Panc1 (cell line): ENCODE data around the gene FIBP. TPM values are rescaled to one million over a fixed set of nuclear protein-coding genes. Genes with fewer than 3 reads are reported as not detected.

Source experiments
- ATAC-seq: fragments of 200-7000 bp; cut with Tn5 transposase; 2 replicates; pipeline ENCODE4 v1.9.1; 2020; ENCODE audit warnings: mild to moderate bottlenecking, moderate library complexity
- BruUV-seq: library from RNA; stranded (reverse); fragments of 400-500 nt; replicated peaks from 2 replicates; lab custom pipeline; 2021; lab: Mats Ljungman, UMichigan
- CTCF ChIA-PET: fragments of 300-600 bp; sonication (Branson Sonifier 250); formaldehyde crosslinking; loops from one replicate; lab custom pipeline; 2022; ENCODE audit warnings: antibody characterized with exemption; lab: Charles Lee
- POLR2A ChIA-PET: fragments of 300-600 bp; sonication (Branson Sonifier 250); formaldehyde crosslinking; loops from one replicate; lab custom pipeline; 2022; ENCODE audit warnings: antibody characterized with exemption; lab: Charles Lee
- DNase-seq: peaks from one replicate; pipeline ENCODE4 v3.0.0-alpha.2; 2010; ENCODE audit warnings: low read depth, low spot score
- H3K27ac ChIP-seq: 2 replicates; pipeline ENCODE4 v1.5.1; 2011; ENCODE audit warnings: mild to moderate bottlenecking, low read length, inconsistent platforms
- H3K27me3 ChIP-seq: fragments of 200-500 bp; sonication (Bioruptor generic); 2 replicates; pipeline ENCODE4 v1.6.0; 2014; ENCODE audit warnings: low read length, inconsistent platforms; ENCODE audit not compliant: control insufficient read depth, insufficient read depth
- H3K36me3 ChIP-seq: fragments of 200-500 bp; sonication (Bioruptor generic); 2 replicates; pipeline ENCODE4 v1.5.1; 2014; ENCODE audit warnings: inconsistent platforms, mild to moderate bottlenecking, low read length, moderate library complexity; ENCODE audit not compliant: control insufficient read depth, insufficient read depth
- H3K4me1 ChIP-seq: 2 replicates; pipeline ENCODE4 v1.5.1; 2011; ENCODE audit warnings: inconsistent platforms, mild to moderate bottlenecking, low read length, moderate library complexity; ENCODE audit not compliant: control insufficient read depth, insufficient read depth
- H3K4me3 ChIP-seq, 2 experiments: 2 replicates each; pipeline ENCODE4 v1.5.1; 2011 to 2012; ENCODE audit warnings: low read depth in 2 of 2, low read length in 2 of 2, mild to moderate bottlenecking in 2 of 2, inconsistent platforms in 1 of 2, moderate library complexity in 1 of 2
- H3K9me3 ChIP-seq: fragments of 200-500 bp; sonication (Bioruptor generic); 2 replicates; pipeline ENCODE4 v1.5.1; 2014; ENCODE audit warnings: low read depth, mild to moderate bottlenecking, inconsistent platforms, low read length, moderate library complexity; ENCODE audit not compliant: control insufficient read depth, insufficient read depth
- CTCF ChIP-seq: fragments of 450-650 bp; IDR thresholded peaks from 2 replicates; pipeline ENCODE4 v1.5.1; 2017; ENCODE audit warnings: mild to moderate bottlenecking
- POLR2AphosphoS5 ChIP-seq: IDR thresholded peaks from 2 replicates; pipeline ENCODE4 v1.6.1; 2012; ENCODE audit warnings: mild to moderate bottlenecking, low read depth, low read length, moderate library complexity
- REST ChIP-seq, 2 experiments: IDR thresholded peaks; 2 replicates each; pipeline ENCODE4 v1.6.1; 2011 to 2012; ENCODE audit warnings: low read depth in 2 of 2, control low read depth in 1 of 2, low read length in 1 of 2, mild to moderate bottlenecking in 1 of 2, moderate library complexity in 1 of 2; ENCODE audit not compliant: insufficient read depth in 1 of 2
- SIN3A ChIP-seq: IDR thresholded peaks from 2 replicates; pipeline ENCODE4 v1.6.1; 2012; ENCODE audit warnings: low read depth, mild to moderate bottlenecking, low read length, moderate library complexity, borderline replicate concordance; ENCODE audit not compliant: insufficient read depth
- TCF7L2 ChIP-seq: IDR thresholded peaks from 2 replicates; pipeline ENCODE4 v1.6.1; 2011; ENCODE audit warnings: mild to moderate bottlenecking, low read depth, low read length, inconsistent platforms
- in situ Hi-C: cut with HindIII; loops from 2 replicates; pipeline ENCODE4 v1.10.0; 2016; ENCODE audit warnings: low sequenced_read_pairs, low pct_unique_long_range_greater_than_20kb
- intact Hi-C: fragments of 100-400 bp; cut with micrococcal nuclease; formaldehyde crosslinking; loops from one replicate; pipeline ENCODE4 v1.10.0; 2022; ENCODE audit not compliant: unreplicated experiment
- total RNA-seq: library from RNA; stranded (reverse); gene quantifications from one replicate; pipeline ENCODE4 v1.2.1, GENCODE V29; 2021; ENCODE audit not compliant: unreplicated experiment

Gene FIBP
- total RNA-seq, 1 experiment from 2014 or later, result 105 TPM

- in situ Hi-C loops (no loop called here), intact Hi-C loops (no loop called here)
- H3K4me1 ChIP-seq, result peaks cover 40% of the 10 kb centered on the region
- peak overlapping the region; percentile 88 to 93 for H3K4me3 ChIP-seq
- H3K27me3 ChIP-seq, result no peaks in the 10 kb centered on the region
- TF ChIP-seq REST (IDR thresholded peaks at IDR 0.05; ENCODE audit: insufficient read depth in 1 of 2, low read depth in 2 of 2, low read length in 1 of 2) (no peak), CTCF (no peak), TCF7L2 (no peak), SIN3A (no peak), POLR2AphosphoS5 (no peak)
- H3K27ac ChIP-seq, result peak overlapping the region; percentile 98
- peaks cover 4% of the 10 kb centered on the region; the same call in 1 of the 2 replicates for H3K36me3 ChIP-seq
- ATAC-seq, result no peak
- ChIA-PET CTCF (interaction anchor here (0.6 to 1.3 kb wide), 3 partner anchors 25 to 42 kb away, joined by 3 to 8 read pairs (median 4); no protein-coding TSS in a partner anchor), POLR2A (interaction anchor here (0.6 to 1.1 kb wide), 2 partner anchors 13 to 46 kb away, joined by 4 to 10 read pairs; no protein-coding TSS in a partner anchor)
- no peaks in the 10 kb centered on the region for H3K9me3 ChIP-seq
- no peak for DNase-seq
- BruUV-seq, result no TSS peak
Observed at GRCh38 chr11:65886826-65887722, 1.2 kb downstream of the FIBP start.

GRCh38 chr11:65885808-65886536 lies 2.3 kb downstream of the FIBP start:
- no peak for TF ChIP-seq REST (IDR thresholded peaks at IDR 0.05; ENCODE audit: insufficient read depth in 1 of 2, low read depth in 2 of 2, low read length in 1 of 2)
- TF ChIP-seq POLR2AphosphoS5, result no peak
- TF ChIP-seq TCF7L2, result no peak
- no peak for TF ChIP-seq SIN3A
- TF ChIP-seq CTCF, result no peak
- peaks cover 37% of the 10 kb centered on the region for H3K4me1 ChIP-seq
- no TSS peak for BruUV-seq
- no peaks in the 10 kb centered on the region for H3K9me3 ChIP-seq
- DNase-seq, result no peak
- POLR2A ChIA-PET, result interaction anchor here (1.0 kb wide), 1 partner anchor 26 kb away, joined by 4 read pairs; no protein-coding TSS in a partner anchor
- in situ Hi-C loops (no loop called here), intact Hi-C loops (no loop called here)
- no peak overlapping the region for H3K4me3 ChIP-seq
- H3K36me3 ChIP-seq, result peaks cover 4% of the 10 kb centered on the region; the same call in 1 of the 2 replicates
- CTCF ChIA-PET, result interaction anchor here (0.7 to 2.1 kb wide), 8 partner anchors 12 to 233 kb away, joined by 3 to 14 read pairs (median 5); partner anchors contain the start of gene MUS81
- H3K27ac ChIP-seq, result no peak overlapping the region
- no peak for ATAC-seq
- H3K27me3 ChIP-seq, result no peaks in the 10 kb centered on the region
